Ishikawa (cell line): Measurements from ENCODE around the gene SPAG6.

Source experiments
- CEBPB ChIP-seq: IDR thresholded peaks from 2 replicates; pipeline ENCODE4 v1.6.1; 2012
- CREB1 ChIP-seq: IDR thresholded peaks from 2 replicates; pipeline ENCODE4 v1.6.1; 2012; ENCODE audit warnings: low read depth
- EGR1 ChIP-seq: IDR thresholded peaks from 2 replicates; pipeline ENCODE4 v1.6.1; 2012
- EP300 ChIP-seq: IDR thresholded peaks from 2 replicates; pipeline ENCODE4 v1.6.1; 2012; ENCODE audit warnings: borderline replicate concordance
- FOXM1 ChIP-seq: IDR thresholded peaks from 2 replicates; pipeline ENCODE4 v1.6.1; 2012; ENCODE audit warnings: low read depth, borderline replicate concordance
- NFIC ChIP-seq: IDR thresholded peaks from 2 replicates; pipeline ENCODE4 v1.6.1; 2012
- RAD21 ChIP-seq: IDR thresholded peaks from 2 replicates; pipeline ENCODE4 v1.6.1; 2012; ENCODE audit warnings: low read depth
- TAF1 ChIP-seq: IDR thresholded peaks from 2 replicates; pipeline ENCODE4 v1.6.1; 2012; ENCODE audit warnings: low read depth, mild to moderate bottlenecking
- TCF12 ChIP-seq: IDR thresholded peaks from 2 replicates; pipeline ENCODE4 v1.6.1; 2012; ENCODE audit warnings: low read depth
- TEAD4 ChIP-seq: IDR thresholded peaks from 2 replicates; pipeline ENCODE4 v1.6.1; 2012
- YY1 ChIP-seq: IDR thresholded peaks from 2 replicates; pipeline ENCODE4 v1.6.1; 2012; ENCODE audit warnings: low read depth
- ZBTB7A ChIP-seq: IDR thresholded peaks from 2 replicates; pipeline ENCODE4 v1.6.1; 2012; ENCODE audit warnings: low read depth
- TF ChIP-seq, protein P1 (sequence below): IDR thresholded peaks from 2 replicates; pipeline ENCODE4 v1.6.1; 2012
- TF ChIP-seq, protein P2 (sequence below): IDR thresholded peaks from 2 replicates; pipeline ENCODE4 v1.6.1; 2012
- TF ChIP-seq, protein P3 (sequence below): IDR thresholded peaks from 2 replicates; pipeline ENCODE4 v1.6.1; 2012; ENCODE audit warnings: low read depth, mild to moderate bottlenecking

Gene SPAG6

DNA sequence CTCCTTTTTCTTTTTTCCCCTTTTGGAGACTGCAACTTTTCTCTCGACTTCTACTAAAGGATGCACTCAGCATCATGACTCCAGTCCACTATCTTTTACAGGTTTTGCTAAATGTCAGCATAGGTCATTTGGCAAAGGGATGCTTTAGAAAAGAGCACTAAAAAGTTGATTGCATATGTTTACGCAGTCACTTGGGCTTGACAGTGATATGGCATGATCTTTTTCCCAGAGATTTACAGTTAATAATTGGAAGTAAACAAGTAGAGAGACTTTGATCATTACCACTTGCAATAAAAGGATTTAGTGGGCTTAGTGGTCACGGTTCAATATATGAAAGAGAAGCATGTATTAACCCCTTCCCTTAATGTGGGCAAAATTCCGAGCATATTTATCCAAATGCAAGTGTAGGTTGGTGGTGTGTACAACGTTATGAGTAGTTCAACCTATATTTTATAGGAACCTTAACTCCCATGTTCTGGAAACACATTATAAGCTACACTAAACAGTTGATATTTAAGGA is 22.6 kb upstream of the SPAG6 start:
- TF ChIP-seq, protein P1, sequence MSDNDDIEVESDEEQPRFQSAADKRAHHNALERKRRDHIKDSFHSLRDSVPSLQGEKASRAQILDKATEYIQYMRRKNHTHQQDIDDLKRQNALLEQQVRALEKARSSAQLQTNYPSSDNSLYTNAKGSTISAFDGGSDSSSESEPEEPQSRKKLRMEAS = no peak
- no peak for TF ChIP-seq EGR1
- TF ChIP-seq, protein P2, sequence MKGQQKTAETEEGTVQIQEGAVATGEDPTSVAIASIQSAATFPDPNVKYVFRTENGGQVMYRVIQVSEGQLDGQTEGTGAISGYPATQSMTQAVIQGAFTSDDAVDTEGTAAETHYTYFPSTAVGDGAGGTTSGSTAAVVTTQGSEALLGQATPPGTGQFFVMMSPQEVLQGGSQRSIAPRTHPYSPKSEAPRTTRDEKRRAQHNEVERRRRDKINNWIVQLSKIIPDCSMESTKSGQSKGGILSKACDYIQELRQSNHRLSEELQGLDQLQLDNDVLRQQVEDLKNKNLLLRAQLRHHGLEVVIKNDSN = no peak
- TF ChIP-seq CEBPB = no peak
- no peak for TF ChIP-seq TAF1
- TF ChIP-seq RAD21 = no peak

DNA sequence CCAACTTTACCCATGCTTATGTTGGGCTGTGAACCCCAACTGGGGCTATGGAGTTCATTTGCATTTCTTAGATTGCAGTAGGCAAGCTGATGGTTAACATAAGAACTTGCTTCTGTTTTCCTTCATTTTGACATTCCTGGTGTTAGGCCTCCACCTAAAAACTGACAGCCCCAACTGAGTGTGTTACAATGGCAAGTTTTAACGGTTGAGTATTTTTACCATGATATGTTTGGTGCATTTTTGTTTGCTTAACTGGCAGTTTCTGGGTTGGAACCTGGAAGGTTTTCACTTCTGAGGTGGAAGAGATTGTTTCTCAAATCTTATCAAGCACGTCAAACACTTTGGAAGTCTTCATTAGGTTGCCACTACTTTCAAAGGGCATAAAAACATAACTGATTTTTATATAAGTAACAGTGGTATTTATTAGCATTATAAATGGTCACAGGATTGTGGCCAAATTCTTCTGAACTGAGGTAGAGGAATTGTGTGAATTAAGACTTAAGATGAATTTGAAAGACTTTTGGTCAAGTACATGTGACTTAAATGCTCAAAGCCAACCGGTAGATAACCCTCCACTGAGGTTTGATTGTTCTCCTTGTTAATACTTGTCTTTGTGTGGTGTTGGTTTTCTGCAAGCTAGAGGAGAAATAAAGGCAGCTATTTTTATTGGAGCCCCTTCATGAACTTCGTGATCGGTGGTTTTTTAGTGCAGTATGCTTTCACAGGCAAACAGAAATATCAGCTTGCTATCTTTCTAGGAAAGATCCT is 21.6 kb upstream of the SPAG6 start:
- TF ChIP-seq, protein P1 = no peak
- TF ChIP-seq TAF1 = no peak
- TF ChIP-seq FOXM1 = no peak
- TF ChIP-seq EGR1 = no peak
- TF ChIP-seq TEAD4 = no peak
- no peak for TF ChIP-seq CREB1
- TF ChIP-seq RAD21 = no peak
- TF ChIP-seq, protein P3, sequence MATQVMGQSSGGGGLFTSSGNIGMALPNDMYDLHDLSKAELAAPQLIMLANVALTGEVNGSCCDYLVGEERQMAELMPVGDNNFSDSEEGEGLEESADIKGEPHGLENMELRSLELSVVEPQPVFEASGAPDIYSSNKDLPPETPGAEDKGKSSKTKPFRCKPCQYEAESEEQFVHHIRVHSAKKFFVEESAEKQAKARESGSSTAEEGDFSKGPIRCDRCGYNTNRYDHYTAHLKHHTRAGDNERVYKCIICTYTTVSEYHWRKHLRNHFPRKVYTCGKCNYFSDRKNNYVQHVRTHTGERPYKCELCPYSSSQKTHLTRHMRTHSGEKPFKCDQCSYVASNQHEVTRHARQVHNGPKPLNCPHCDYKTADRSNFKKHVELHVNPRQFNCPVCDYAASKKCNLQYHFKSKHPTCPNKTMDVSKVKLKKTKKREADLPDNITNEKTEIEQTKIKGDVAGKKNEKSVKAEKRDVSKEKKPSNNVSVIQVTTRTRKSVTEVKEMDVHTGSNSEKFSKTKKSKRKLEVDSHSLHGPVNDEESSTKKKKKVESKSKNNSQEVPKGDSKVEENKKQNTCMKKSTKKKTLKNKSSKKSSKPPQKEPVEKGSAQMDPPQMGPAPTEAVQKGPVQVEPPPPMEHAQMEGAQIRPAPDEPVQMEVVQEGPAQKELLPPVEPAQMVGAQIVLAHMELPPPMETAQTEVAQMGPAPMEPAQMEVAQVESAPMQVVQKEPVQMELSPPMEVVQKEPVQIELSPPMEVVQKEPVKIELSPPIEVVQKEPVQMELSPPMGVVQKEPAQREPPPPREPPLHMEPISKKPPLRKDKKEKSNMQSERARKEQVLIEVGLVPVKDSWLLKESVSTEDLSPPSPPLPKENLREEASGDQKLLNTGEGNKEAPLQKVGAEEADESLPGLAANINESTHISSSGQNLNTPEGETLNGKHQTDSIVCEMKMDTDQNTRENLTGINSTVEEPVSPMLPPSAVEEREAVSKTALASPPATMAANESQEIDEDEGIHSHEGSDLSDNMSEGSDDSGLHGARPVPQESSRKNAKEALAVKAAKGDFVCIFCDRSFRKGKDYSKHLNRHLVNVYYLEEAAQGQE = no peak
- TF ChIP-seq YY1 = no peak
- TF ChIP-seq CEBPB = no peak

DNA sequence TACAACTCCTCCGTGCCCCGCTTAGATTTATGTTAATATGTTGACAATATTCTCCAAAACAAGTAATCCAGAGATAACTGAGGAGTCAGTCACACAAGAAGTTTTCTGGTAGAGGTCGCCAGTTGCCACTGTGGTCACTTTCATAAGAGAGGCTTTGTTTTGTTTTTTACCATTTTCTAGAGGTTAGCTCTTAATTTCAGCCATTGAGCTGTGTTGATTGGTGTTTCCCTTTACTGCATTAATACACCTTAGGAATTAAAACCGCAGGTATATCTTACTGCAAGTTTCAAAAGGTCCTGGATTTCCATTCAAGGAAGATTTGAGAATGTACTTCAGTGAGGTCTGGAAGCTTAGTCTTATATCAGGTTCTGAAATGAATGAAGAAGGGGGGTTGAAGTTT is 20.9 kb upstream of the SPAG6 start:
- TF ChIP-seq CEBPB = no peak
- no peak for TF ChIP-seq NFIC
- no peak for TF ChIP-seq TCF12
- TF ChIP-seq, protein P2 = no peak
- TF ChIP-seq CREB1 = no peak
- TF ChIP-seq, protein P3 = no peak
- no peak for TF ChIP-seq ZBTB7A
- no peak for TF ChIP-seq EGR1
- no peak for TF ChIP-seq TAF1
- TF ChIP-seq TEAD4 = no peak
- no peak for TF ChIP-seq YY1
- no peak for TF ChIP-seq EP300
- TF ChIP-seq RAD21 = no peak
- TF ChIP-seq, protein P1 = no peak
- TF ChIP-seq FOXM1 = no peak

DNA sequence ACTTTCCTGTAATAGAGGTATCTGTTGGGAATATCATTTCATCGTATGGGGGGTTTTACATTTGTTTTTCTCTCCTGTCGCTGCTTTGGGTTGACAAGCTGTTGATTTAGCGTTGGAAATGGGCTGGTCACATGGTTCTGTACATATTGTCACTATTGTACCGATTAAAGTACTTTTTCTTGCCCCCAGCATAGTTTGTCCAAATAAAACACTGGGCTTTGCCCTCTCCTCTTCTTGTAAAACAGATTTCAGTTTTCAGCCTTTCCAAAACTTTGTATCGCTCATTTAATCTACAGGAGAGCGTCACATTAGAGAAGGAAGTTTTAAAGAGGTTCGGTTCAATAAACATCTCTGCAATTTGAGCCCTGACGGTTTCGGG is 20.4 kb upstream of the SPAG6 start:
- TF ChIP-seq CEBPB = no peak
- TF ChIP-seq, protein P2 = peak; percentile 27; the same call in 1 of the 2 replicates

DNA sequence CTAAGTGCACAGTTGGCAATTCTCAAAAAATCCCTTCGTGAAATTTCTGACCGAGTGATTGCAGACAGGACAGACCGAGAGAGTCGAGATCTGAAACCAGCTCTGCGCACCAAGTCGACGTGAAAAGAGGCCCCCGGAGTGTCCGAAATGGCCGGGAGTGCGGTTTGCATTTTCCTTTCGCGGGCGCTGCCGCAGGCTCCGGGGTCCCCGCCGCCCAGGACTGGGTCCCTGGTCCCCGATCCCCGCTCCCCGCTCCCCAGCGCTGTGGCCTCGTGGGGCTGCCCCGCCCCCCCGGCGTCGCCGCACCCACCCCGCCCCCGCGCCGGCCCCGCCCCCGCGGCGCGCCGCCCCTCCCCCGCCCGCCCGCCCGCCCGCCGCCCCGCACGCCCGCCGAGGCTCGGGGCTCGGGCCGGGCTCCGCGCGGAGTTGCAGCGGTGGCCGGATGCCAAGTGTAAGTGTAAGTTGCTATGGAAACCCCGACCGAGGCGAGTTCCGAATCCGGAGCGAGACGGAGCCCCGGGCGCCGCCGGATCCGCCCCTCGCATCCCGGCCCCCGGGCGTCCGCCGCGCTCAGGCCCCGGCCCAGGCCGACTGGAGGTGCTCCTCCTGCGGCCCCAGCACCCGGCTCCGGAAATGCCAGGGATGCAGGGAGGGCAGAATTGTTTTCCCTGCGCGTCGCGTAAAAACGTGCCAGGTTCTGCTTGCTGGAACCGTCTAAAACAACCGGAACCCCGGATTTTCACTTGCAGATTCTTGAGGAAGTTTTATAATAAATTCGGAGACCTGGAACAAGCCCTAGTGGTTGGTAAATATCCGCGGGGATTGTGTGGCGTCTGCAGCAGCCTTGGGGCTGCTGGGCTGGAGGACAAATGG is 19.8 kb upstream of the SPAG6 start:
- TF ChIP-seq TEAD4 (peak; percentile 47; the same call in 1 of the 2 replicates), RAD21 (no peak; the same call in 1 of the 2 replicates), YY1 (no peak), EP300 (no peak), TAF1 (peak; percentile 48; the same call in 1 of the 2 replicates), FOXM1 (no peak), TCF12 (no peak; the same call in 1 of the 2 replicates), CREB1 (no peak), NFIC (peak; percentile 36; the same call in 1 of the 2 replicates), EGR1 (no peak), ZBTB7A (peak; percentile 67; the same call in 1 of the 2 replicates), CEBPB (no peak)
- TF ChIP-seq, protein P1 = peak; percentile 50; the same call in 1 of the 2 replicates
- TF ChIP-seq, protein P3 = no peak
- TF ChIP-seq, protein P2 = no peak
